Inflammatory macrophage treated with lipopolysaccharide for 1 hour (primary cell): ENCODE data around the gene MYO7B.

Experiments
- DNase-seq, 2 donors: peaks; one replicate each; pipeline ENCODE4 v3.0.0-alpha.2; 2020 to 2022

The MYO7B gene

DNA sequence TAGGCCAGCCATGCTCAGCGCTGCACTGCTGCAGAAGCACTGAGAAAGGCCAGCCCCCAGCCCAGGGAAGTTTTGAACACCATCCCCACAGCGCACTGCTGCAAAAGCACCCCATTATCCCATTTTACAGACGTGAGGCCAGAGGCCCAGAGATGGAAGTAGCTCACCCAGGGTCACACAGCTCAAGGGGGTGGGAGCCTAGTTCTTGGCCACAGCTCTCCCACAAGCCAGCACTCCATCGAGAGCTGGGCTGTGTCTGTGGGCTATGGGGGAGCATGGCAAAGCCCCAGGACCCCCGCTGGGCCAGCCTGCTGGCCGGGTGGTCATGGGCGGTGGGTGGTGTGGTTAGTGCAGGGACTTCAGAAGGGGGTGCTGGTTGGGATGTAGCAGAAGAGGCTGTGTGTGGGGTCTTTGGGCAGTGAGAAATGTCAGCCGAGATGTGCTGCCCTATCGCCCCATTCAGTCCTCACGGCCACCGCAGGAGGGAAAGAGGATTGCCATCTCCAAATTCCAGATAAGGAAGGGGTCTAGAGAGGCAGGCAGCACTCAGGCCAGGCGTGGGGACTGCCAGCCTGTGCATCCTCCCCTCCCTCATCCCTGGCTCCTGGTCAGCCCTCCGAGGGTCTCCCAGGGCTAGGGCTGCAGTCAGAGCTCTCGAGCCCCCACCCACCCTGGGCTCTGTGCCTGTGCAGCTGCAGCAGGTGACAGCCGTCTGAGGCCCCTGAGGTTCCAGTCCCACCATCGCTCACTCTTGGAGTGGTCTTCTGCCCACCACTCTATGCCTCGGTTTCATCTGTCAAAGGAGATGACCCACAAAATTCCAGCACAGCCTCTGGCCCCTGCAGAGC lies 93.5 kb downstream of the MYO7B start:
- no peak for DNase-seq

DNA sequence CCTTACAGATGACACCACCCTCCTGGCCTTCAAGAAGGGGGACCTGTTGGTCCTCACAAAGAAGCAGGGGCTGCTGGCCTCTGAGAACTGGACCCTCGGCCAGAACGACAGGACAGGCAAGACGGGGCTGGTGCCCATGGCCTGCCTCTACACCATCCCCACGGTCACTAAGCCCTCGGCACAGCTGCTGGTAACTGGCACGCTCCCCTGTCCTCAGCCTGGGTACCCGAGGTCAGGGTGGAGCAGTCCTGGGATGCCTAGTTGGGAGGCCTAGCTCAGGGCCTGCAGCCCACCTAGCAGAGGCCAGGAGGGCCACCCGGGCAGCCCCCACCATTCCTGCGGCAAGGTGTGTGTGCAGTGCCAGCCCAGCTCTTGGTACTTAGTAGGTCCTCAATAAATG lies 94.2 kb downstream of the MYO7B start:
- DNase-seq = no peak

DNA sequence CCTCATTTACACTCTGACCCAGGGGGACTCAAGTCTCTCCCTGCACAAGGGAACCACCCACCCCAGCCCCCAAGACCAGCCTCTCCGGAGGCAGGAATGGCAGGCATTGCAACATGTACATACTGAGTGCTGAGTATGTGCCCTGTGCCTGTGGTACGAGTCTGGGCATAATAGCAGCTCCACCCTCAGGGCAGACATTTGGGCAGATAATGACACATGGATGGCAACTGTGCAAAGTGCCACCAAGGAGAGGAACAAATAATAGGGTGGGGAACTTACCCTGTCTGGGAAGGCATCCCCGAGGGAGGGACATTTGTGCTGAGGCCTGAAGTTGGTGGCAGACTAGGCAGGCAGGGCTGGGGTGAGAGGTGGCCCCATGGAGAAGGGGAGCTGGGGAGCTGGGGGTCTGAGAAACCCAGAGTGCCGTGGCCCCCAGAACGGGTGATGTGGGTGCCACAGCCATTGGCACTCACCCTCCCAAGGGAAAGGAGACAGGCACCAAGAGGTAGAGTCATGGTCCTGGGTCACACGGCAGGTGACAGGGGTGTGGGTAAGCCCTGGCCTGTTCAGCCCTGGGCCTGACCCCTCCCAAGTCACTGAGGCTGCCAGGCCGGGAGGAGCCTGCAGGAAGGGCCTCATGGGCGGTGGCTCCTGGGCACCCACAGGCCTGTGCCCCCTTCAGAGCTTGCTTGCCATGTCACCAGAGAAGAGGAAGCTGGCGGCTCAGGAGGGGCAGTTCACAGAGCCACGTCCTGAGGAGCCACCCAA lies 94.8 kb downstream of the MYO7B start:
- DNase-seq = peak; percentile 5 to 13

DNA sequence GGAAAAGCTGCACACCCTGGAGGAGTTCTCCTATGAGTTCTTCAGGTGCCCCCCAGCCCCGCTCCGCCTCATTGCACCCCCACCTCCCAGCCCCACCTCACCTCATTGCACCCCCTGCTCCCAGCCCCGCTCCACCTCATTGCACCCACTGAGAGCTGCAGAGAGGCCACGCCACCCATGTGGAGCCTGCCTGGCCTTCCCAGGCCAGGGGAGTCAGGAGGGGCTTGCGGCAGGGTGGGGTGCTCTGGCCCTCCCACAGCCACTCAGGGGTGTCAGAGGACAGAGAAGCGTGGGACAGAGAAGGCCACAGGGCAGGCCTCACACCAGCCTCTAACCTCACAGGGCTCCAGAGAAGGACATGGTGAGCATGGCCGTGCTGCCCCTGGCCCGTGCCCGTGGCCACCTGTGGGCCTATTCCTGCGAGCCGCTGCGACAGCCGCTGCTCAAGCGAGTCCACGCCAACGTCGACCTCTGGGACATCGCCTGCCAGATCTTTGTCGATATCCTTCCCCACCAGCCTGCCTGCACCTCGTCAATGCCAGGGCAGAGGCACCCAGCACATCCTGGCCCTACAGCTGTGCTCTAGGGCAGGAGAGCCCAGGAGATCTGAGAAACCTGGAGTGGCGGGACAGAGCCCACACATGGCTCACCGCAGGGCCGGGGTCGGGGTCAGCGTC lies 95.5 kb downstream of the MYO7B start:
- DNase-seq = no peak

DNA sequence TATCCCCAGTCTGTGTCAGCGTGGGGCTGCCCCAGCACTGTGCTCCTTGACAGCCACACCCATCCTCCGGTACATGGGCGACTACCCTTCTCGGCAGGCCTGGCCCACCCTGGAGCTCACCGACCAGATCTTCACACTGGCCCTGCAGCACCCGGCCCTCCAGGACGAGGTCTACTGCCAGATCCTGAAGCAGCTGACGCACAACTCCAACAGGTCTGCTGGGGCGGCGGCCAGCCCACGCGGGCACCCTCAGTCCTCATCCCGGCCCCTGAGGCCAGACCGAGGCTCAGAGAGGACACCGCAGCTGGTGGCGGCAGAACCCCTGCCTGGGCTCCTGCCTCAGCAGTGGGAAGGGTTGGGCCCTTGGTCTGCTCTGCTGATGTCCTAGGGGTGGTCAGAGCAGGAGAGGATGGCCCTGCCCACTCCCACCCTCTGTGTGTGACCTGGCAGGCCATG lies 96.1 kb downstream of the MYO7B start:
- no peak for DNase-seq

DNA sequence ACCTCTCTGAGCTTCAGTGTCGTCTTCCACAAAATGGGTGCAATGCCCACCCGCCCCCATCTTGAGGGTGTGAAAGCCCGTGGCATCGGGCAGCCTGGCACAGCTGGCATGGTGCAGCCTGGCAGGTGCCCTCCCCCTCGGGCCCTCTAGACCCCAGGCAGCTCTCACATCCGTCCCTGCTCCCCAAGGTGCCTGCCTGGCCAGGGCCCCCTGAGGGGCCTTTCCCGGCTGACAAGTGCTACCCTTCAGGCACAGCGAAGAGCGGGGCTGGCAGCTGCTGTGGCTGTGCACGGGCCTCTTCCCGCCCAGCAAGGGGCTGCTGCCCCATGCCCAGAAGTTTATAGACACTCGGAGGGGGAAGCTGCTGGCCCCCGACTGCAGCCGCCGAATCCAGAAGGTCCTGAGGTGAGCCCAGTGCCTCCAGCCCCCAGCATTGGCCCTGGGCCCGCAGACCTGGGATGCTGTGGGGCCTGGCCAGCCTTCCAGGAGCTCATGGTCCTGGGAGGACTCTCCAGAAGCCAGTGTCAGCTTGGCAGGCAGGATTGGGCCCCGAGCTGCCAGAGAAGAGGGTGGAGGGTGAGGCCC lies 96.6 kb downstream of the MYO7B start:
- no peak for DNase-seq

DNA sequence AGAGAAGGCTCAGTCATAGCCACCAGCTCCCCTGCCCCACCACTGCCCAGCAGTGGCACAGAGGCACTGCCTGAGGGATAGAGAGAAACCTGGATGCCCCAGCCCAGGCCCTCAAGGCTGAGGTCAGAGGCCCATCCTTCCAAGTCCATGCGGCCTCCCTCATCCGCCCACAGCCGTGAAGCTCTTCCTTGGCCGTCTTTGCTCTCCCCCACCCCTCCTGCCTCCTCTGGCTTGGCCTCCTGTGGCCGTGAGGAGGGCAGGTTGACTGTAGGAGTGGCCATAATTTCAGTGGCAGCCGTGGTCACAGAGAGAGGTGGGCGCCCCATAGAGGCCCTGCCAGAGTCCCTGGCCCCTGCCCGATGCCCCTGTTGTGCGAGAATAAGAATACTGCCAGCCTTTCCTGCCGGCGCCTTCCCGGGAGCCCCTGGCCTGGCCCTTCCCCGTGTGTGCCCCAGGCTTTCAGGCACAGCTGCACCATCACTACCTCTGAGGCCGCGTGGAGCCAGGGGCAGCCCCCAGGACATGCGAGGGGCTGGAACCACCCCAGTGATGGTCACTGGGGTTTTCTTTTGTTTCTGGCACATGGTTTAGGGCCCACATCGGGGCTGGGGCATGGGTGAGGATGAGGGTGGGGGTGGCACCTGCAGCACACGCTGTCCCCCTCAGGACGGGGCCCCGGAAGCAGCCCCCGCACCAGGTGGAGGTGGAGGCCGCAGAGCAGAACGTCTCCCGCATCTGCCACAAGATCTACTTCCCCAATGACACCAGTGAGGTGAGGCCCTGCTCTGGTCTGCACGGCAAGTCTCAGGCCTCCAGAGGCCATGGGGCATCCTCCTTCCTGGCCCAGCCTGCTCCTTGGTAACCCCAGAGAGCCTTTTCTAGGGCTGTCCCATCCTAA lies 97.4 kb downstream of the MYO7B start:
- DNase-seq = no peak

DNA sequence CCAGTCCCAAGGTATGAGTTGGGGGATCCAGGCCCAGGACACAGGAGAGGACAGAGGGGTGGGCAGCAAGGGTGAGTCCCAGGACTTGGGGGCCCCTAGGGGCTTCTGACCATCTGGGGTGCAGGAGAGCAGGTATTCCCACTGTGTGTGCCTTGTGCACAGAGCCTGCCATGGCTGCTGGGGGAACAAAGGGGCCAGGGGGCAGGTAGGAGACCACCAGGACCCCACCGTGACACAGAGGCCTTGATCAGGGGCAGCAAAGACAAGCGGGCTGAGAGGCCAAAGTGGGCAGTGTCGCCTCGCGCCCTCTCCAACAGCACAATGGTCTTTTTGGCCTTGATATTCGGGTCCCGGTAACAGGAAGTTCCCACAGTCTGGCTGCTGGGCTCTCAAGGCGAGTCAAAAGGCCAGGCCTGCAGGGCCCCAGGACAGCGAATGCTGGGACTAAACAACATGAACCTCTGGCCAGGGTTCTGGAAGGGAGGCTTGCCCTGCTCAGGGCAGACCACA lies 98.1 kb downstream of the MYO7B start:
- DNase-seq = no peak

DNA sequence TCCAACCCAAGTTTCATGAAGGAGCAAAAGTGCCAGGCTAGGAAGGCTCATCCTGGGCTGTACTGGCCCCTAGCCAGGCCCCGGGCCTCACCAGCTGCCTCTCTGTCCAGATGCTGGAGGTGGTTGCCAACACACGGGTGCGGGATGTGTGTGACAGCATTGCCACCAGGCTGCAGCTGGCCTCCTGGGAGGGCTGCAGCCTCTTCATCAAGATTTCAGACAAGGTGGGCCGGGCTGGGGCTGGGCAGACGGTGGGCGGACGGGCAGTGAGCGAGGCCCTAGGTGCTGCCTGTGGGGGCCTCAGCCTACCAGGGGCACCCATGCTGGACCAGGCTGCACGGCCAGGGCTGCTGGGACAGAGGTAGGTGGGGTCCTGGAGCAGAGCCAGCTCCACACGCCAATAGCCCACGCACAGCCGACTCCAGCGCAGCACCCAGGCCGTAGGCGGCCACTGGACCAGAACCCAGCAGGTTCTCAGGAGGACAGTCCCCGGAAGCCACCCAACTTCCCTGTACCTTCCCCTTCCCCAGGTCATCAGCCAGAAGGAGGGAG lies 98.7 kb downstream of the MYO7B start:
- DNase-seq = no peak

DNA sequence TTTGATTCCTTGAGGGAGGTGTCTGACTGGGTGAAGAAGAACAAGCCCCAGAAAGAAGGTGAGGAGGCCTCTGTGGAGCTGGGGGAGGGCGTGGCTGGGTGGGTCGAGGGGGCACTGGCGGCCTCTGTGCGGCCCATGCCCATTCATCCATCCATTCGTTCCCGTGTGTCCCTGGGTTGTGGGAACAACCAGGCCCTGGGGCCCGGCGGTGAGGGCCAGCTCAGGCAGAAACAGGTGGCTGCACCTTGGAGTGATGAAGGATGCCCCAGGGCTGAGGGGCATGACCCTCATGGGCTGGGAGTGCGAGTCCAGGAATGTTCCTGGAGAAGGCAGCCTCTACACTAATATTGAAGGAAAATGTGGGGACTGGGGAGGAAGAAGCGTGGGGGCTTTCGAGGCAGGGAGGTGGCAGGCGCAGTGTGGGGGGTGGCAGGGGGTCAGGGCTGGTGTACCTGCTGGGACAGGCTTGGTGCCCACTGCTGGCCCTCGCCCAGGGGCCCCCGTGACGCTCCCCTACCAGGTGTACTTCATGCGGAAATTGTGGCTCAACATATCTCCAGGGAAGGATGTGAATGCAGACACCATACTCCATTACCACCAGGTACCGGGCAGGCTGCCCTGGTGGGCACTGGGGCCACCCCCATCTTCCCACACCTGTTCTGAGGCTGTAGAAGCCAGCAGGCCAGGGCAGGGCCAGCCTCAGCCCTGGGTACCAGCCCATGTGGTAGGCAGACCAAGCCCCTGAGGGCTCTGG lies 99.3 kb downstream of the MYO7B start:
- no peak for DNase-seq

DNA sequence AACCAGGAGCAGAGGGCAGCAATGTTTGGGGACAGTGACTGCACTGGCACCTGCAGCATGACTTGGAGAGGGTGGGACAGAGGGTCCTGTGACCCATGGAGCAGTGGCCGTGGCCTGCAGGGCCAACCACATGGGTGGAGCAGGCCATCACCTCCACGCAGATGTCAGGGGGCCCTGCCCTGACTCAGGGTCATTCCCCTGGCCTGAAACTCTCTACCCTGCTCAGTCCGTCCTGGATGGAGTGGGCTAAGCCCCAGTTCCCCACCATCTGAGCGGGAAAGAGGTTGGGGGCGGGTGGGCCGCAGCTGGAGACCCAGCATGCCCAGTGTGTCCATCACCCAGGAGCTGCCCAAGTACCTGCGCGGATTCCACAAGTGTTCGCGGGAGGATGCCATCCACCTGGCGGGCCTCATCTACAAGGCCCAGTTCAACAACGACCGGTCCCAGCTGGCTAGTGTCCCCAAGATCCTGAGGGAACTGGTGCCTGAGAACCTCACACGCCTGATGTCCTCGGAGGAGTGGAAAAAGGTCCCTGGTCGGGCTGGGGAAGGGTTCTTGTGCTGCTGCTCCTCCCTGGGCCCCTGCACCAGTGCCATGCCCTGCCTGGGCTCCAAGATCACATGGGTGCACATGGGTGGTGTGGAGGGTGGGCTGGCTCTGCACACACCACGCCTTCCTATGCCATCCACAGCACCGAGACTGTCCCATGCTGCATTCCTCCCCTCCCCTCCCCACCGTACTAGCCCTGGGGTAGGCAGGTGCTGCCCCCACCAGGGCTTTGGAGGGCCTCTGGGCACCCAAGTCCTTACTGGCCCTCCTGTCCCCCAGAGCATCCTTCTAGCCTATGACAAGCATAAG lies 100.1 kb downstream of the MYO7B start:
- DNase-seq = no peak

DNA sequence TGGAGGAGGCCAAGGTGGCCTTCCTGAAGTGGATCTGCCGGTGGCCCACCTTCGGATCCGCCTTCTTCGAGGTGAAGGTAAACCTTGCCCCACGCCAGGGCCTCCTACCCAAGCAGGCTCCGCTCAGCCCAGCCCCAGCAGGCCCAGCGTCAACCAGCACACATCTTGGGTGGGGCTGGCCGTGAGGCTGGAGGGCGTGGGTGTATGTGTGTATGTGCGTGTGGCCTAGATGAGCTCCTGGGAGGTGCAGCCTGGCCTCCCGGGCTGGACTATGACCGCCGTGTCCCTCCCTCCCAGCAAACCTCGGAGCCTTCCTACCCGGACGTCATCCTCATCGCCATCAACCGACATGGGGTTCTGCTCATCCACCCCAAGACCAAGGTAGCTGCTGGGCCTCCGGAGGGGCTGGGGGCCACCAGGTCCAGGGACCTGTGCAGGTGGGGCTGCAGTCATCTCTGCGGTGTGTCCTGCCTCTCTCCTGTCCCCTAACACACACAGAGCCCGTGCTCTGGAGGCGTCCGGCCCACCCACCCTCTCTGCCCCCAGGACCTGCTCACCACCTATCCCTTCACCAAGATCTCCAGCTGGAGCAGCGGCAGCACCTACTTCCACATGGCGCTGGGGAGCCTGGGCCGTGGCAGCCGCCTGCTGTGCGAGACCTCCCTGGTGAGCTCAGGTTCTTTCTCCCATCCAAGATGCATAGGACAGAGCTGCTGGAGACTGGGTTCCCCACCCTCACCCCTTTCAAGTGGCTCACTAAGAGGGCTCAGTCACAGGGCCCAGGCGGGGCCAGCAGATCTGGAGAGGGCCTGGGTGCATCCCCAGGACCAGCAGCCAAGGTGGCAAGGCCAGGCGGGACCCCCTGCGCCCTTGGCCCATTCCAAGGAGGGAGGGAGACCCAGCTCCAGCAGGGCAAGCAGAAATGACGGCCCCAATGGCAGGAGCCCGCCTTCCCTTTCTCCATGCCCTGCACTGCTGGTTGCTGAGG lies 101.1 kb downstream of the MYO7B start:
- no peak for DNase-seq

DNA sequence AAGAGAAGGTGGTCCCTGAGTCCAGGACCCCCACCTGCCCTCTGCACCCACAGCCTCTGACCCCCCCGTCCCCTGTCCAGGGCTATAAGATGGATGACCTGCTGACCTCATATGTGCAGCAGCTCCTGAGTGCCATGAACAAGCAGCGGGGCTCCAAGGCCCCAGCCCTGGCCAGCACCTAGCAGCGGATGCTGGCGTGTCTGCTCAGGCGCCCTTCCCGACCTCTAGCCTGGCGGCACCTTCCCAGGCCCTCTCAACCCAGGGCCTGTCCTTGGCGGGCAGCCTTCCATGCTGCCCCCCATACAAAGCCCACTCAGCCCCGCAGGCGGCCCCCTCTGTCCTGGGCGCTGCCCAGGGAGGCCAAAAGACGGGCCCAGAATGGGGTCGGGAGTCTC lies 101.8 kb downstream of the MYO7B start:
- no peak for DNase-seq

DNA sequence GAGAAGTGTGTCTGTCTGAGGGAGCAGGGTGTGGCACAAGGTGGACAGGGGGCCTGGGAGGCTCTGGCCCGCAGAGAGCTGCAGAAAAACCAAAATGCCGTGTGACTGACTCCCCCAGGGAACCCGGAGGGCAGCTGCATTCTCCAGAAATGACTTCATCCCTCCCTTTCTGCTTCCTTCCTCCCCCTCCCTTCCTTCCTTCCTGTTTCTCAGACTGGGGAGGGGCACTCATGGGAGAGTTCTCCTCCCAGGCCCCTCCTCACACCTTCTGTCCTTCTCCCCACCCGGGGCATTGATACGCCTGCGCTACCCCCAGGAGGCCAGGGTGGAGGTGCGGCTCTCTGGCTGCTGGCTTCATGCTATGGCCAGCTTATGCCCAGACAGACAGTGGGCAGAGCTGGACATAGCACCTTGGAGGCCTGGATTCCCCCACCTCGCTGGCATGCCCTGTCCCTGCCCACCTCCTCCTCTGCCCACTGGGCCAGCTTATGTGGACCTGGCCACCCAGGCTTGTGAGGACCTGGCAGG lies 102.3 kb downstream of the MYO7B start:
- peak; percentile 27 to 31 for DNase-seq

DNA sequence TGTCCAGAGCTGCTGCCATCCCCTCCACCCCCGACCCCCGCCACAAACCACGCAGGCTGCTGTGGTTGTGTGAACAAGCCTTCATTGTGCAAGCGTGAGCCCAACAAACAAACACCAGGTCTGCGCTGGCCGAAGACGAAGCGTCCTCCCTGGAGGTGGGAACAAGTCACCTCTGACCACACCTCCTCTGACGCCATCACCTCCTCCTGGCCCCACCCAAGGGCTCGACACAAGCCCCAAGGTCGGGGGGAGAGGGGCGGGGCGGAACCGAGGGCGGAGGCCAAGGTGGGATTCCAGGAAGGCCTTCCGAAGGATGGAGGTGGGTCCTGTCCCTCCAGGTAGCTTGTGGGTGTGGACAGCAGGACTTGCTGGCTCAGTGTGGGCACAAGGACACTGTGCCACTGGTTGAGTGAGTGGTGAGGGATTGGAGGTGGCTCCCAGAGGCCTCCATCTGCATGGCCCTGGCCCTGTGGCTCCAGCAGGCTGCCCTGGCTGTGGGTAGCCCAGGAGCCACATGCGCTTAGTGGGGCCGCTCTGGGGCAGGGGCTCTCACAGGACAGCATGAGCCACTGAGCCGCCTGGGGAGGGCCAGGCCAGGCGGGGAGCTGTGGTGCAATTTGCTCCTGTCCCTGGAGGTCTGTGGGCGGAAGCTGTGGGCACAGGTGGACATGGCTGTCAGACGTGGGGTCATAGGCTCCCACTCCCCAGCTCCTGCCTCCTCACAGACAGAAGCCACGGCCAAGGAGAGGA lies 103.1 kb downstream of the MYO7B start:
- DNase-seq = no peak

DNA sequence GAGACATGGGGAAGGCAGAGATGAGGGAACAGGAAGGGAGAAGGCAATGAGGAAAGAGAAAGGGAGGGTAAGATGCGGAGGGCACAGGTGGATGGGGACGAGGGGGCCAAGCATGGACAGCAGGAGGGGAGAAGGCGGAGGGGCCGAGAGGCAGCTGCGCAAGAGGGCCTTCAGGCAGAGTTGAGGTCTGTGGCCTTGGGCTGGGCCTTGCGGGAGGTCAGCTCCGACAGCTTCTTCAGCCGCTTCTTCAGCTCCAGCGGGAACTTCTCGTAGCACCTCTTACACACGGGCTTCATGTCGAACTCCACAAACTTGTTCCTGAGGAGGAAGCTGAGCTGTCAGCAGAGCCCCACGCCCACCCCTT lies 103.6 kb downstream of the MYO7B start:
- DNase-seq = no peak
